HuH-7 (cell line): ENCODE results near the gene CD28.
"Not testable (repeated sequence)": the region's sequence is repeated elsewhere in the genome, so short reads cannot be mapped to it uniquely, and the experiment has no call there.

ENCODE experiments used
- DNase-seq: peaks from one replicate; pipeline ENCODE4 v3.0.0; 2011; ENCODE audit warnings: low spot score

CD28 gene

DNA sequence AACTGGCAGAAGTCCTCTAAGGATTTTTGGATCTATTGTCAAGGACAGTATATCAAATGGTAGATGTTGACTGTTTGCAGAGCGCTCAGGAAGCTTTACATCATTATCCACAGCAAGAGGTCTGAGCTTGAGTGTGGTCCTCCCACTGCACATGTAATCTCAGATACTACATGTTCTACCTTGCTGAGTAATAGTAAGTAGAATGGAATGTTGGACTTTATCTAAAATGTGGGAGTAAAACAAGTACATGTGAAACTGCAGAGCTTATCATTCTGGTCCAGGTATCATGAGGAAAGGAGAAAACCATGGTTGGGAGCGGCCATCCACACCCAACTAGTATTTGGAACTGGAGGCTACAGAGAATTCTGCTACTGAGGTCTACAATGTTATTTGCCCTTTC lies 19.3 kb upstream of the CD28 start:
- DNase-seq, result no peak

DNA sequence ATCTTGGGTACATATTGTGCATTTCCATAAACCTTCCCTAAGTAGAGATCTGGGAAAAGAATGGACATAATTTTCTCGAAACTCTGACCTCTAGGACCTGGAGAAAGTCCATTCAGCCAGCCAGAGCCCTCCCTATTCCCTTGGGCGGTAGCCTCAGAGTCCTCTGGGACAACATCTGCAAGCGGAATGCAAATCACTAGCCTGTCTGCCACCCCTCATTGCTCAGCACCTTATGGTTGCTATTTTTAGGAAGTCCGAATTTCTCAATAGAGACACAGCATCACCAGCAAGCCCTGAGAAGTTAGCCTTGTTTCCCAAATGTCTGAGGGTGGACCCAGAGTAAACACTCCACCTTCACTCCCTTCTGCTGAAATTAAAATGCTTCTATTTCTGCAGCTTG lies 17.6 kb upstream of the CD28 start:
- DNase-seq, result no peak

DNA sequence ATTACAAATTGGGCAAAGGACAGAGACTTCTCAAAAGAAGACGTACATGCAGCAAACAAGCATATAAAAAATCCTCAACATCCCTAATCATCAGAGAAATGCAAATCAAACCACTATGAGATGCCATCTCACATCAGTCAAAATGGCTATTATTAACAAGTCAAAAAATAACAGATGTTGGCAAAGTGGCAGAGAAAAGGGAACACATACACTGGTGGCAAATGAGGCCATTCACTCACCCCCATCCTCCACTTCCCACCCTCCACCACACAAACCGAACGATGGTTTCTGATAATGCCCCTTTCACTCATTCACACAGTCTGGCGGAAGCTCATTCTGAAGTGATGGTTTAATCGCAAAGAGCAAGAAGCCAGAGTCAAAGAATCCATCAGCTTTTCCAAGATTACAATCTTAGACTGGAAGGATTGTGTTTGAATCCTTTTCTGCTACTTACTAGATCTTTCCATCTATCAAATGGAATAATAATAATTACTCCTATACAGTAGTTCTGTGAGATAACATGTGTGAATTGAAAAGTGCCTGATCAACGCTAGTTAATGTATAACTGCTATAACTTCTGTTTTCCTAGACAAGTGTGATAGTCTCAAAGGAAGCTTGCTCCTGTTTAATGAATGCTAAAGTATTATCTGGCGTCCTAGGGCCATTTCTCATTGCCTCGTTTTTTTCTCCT lies 16.9 kb upstream of the CD28 start:
- no peak for DNase-seq

DNA sequence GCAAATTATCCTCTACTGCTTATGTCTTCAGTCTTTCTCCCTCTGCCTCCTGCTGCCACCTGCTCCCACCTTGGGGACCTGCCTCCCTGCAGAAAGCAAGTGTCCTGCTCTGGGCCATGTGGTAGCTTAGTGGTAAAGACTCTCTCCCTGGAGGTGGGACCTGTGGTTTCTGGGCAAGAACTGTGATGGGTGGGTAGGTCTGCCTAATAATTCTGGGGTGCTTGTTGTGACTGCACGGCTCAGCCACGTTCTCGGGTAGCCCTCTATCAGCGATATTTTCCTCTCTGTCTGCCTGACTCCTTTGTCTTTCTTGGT lies 16.4 kb upstream of the CD28 start:
- no peak for DNase-seq

DNA sequence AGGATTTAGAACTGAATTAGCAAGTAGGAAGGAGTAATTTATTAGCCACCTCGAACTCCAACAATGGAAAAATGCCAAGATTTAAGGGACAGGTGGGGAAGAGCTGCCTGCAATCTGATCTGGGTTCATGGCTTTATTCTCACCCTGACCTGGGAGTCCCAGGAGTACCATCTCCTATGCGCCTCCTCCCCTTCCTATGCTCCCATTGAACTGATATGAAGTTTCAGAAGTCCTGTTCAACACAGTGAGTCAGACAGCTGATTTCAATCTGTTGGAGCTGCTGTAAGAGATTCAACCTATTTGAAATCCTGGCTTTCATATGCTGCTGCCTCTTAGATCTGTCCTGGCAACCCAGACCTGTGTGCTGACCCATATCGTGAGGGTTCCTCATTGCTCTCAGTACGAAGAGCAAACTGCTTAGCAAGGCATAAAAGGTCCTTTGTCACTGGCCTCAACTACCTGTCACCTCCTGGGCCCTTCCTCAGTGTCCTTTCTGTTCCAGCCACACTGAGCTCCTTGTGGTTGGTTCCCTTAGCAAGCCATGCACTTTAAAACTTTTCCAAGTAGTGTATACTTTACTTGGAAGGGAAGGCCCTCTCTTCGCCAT lies 15.9 kb upstream of the CD28 start:
- no peak for DNase-seq

DNA sequence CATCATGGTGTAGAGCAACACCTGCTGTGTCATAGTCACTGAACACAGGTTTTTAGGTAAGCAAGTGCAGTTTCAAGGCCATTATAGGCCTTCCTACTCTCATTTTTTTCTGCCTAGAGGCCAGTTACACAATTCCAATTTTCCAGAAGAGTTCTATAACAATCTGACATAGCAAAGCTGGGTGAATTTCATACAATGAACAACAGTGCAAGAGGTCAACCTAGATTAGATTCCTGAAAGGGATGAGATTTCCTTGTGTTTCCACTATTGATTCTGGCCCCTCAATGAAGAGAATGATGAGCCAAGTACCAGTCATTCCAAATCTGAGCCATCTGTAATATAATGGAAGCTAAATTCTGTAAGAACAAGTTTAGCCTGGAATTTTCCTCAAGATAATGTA lies 15.3 kb upstream of the CD28 start:
- DNase-seq, result no peak

DNA sequence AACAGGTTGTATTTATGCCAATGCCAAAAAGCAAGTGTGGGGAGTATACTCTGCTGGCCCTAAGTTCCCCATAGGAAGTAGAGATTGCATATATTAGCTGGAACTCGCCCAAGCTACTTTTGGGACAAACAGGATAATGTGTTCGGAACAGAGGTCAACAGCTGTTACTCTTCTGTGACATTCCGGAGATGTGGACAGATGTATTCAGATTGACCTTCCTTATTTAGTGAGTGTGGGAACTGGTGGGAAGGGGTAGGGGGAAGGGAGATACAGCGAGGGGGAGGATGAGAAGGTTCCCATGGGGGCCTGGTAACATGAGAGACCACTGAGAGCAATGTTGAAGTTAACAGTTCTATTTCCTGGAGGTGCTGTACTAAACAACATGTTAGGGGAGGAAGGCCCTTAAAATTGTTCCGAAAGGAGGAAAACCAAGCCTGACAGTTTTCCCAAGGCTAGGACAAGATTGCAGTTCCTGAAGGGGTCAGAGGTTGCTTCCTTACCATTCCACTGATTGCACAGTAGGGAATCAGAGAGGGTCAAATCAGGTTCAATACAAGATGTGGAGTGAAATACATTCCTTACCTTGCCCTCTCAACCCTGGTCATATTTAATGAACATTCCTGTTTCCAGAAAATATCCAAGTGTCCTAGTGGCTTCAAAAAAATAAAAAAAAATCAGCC lies 14.3 kb upstream of the CD28 start:
- no peak for DNase-seq

DNA sequence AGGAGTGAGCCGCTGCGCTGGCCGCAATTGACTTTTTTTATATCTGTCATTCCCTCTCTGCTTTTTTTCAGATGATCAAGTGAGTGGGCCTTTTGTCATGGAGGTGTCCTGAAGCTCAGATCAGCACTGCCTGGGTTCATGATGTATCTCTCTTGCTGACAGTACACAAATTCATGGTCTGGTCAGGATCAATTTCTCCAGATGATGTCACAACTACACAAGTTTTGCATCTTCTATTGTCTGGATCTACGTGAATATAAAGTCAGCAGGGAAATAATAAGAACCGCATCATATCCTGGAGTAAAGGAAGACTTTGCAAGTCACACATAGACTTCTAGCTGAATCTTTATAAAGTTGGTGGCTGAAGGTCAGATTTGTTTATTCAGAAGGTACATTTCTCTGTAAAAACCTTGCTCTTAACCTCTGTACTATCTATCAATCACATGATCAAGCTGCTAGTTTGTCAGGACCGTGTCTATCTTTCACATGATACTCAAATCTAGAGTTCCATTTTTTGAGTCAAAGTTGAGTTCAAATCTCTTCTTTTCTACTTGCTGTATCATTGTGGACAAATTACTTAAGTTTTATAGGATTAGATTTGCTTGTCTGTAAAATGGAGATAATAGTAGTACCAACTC lies 13.1 kb upstream of the CD28 start:
- DNase-seq, result no peak

DNA sequence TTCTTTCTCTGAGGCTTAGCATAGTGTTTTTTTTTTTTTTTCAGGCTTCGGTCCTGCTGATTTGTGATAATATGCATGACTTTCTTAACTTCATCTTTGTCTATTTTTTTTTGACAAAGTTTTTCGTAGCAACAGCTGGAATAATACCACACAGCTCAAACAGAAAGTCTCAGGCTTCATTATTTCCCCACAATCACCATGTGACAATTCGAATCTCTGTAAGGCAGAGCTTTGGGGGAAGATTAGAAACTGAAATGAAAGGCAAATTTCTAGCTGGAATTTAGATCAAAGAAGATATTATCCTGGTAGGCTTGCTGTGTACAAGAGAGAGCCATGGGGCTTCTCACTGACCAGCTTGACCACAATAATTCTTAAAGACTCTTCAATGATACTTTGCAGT lies 12.2 kb upstream of the CD28 start:
- DNase-seq, result no peak

DNA sequence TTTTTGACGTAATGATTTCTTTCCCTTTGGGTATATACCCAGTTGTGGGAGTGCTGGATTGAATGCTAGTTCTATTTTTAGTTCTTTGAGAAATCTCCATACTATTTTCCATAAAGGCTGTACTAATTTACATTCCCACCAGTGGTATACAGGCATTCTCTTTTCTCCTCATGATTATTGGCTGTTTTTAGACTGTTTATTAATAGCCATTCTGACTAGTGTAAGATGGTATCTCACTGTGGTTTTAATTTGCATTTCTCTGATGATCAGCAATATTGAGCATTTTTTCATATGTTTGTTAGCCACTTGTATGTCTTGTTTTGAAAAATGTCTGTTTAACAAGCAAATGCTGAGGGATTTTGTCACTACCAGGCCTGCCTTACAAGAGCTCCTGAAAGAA lies 9.2 kb upstream of the CD28 start:
- no peak for DNase-seq

DNA sequence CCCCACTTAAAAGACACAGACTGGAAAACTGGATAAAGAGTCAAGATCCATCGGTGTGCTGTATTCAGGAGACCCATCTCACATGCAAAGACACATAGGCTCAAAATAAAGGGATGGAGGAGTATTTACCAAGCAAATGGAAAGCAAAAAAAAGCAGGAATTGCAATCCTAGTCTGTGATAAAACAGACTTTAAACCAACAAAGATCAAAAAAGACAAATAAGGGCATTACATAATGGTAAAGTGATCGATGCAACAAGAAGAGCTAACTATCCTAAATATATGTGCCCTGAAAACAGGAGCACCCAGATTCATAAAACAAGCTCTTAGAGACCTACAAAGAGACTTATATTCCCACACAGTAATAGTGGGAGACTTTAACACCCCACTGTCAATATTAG lies 8.7 kb upstream of the CD28 start:
- not testable (repeated sequence) for DNase-seq

DNA sequence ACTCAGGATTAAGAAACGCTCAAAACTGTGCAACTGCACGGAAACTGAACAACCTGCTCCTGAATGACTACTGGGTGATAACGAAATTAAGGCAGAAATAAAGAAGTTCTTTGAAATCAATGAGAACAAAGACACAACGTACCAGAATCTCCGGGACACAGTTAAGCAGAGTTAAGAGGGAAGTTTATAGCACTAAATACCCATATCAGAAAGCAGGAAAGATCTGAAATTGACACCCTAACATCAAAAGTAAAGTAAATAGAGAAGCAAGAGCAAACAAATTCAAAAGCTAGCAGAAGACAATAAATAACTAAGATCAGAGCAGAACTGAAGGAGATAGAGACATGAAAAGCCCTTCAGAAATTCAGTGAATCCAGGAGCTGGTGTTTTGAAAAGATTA lies 8.0 kb upstream of the CD28 start:
- not testable (repeated sequence) for DNase-seq

DNA sequence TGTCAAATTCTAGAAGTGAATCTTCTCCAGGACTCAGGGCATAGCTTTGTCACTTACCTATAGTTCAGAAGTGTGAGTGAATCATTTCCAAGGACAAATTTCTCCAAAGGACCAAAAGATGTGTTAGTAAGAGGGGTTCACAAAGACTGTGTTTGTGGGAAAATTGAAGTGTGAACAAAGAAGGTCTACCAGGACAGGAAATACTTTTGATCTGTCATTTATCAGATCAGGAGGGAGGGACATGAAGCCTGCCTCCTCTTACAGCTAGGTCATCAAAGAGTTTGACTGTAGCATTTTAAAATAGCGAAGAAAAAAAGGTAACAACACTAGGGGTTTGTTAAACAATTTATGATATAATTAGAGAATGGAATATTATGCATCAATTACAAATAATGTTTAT lies 2.0 kb upstream of the CD28 start:
- no peak for DNase-seq

DNA sequence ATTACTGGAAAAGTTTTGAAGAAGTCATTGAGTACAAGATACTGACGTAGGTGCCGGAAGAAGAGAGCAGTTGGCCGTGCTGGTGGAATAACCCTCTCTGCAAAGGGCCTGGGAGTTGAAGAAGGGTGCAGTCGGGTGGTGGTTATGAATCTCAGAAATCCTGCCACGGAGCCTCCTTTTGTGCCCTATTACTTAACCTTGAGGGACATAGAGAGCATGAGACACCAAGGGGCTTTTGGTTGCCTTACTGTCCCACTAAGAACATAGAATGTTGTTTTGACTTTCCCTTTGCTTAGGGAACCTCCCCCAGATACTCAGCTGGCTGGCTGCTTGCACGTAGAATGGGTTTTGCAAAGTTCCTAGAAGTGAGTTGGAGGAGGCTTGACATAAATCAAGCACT lies 1.3 kb upstream of the CD28 start:
- DNase-seq, result no peak

DNA sequence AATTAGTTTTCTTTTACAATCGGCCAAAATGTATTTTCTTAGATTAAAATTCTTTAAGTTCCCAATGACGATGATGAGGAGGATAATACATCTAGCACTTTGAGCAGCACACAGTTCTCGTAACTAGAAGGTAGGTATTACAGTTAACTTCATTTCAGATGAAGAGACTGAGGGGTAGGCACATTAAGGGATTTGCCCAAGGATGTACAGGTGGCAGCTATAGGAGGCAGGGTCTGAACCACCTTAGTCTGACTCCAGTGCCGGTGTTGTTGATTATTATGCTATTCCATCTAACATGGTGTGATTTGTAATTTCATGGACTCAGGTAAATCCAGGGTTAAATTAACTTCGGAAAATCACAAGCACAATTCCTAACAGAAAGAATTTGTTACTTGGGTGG lies 1.1 kb downstream of the CD28 start:
- no peak for DNase-seq

DNA sequence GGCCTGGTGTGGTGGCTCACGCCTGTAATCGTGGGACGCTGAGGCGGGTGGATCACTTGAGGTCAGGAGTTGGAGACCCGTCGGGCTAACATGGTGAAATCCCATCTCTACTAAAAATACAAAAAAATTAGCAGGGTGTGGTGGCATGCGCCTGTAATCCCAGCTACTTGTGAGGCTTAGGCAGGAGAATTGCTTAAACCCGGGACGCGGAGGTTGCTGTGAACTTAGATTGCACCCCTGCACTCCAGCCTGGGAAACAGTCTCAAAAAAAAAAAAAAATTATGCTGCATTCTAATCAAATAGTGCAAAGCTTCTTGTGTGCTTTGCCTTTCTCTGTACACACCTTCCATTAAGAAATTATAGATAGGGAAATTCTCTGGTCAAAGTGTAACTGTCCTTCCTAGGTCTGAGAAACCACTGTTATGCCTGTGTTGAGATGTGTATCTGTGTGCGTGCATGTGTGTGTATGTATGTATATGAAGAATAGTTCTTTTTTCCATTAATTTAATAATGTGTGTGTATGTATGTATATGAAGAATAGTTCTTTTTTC lies 2.5 kb downstream of the CD28 start:
- no peak for DNase-seq

DNA sequence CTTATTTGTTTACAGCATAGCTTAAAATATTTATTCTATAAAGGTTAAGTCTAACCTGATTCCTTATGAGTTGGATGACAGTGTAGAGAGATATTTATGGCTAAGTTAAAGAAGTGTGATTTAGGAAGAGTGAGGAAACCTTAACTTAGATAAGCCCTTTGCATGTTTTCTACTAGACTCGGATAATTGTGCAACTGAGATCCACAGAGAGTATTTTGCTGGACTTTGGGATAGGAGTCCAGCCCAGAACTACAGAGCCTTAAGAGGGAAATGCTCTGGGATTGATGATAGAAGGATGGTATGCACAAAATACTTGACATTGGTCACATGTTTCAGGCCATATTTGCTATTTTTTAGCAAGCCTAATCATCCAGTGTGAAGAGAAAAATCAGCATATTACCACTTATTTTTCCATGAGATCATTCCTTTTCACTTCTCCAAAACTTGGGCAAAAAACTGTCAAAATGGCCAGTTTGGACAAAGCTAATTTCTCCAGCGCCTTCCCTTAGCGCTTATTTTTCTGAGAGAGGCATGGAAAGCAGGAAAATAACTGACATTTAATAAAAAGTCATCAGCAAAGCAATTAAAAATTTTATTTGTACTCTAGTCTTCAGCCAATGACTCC lies 3.1 kb downstream of the CD28 start:
- DNase-seq, result no peak

DNA sequence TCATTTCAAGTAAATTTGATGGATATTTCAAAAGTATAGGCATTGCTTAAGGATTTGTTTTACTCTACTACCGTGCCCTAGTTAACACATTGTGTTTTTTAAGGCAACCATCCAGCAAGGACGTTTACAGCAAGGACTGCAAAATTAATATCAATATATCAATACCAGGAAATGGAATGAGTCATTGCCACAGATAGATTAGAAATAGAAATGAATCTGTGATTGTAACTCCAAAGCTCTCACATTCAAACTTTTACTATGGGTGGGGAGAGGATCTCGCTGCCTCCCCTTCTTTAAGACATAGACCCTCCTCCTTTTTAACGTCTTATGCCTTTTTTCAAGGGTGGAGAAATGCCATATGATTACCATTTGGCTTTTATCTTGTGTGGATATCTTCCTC lies 3.8 kb downstream of the CD28 start:
- DNase-seq, result no peak

DNA sequence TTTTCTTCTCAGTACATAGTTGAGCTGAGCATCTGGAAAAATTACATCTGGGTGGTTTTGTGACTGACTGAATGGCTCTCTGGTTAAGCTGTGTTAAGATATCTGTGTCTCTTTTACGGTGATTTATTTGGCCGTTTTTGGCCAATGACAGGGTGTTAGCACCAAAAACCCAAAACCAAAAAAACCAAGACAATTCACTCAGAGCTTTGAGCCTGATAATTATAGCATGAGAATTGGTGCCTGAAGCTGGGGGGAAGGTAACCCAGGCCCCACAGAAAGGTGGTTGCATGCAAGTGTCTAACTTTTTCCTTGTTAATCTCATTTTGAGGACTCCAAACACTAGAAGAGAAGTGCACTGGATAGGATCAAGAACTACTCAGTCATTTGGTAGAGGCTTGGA lies 4.5 kb downstream of the CD28 start:
- DNase-seq, result no peak

DNA sequence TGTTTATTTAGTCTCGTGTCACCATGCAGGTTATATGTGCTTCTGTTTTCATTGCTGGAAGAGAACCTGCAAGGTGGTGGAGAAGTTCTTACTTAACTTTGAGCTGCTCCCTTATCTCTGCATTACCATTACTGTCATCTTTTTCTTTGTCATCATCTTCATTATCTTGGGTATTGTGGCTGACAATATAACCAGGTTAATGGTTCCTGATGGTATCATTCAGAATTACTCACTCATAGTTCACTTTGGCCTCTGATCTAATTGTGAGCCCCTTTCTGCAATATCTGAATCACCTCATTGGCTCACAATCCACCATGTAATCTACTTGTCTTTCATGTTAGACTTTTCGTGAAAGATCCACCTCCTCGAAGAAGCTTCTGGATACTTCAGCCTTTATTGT lies 5.0 kb downstream of the CD28 start:
- DNase-seq, result no peak

DNA sequence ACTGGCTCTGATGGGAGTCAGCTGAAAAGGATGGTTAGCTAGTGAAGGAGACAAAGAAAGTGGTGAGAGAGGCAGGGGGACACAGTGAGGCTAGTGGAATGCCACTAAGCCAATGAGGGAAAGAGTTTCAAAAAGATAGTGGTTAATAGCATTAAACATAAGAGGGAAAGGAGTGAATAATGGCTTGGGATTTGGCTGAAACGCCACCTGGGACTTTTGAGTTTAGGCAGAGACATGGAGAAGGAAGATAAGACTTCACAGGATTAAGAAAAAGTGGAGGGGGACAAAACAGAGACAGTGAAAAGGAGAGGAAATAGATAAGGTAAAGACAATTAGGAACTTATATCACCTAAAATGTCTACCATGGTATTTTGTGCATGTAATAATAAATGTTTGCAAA lies 6.9 kb downstream of the CD28 start:
- no peak for DNase-seq

DNA sequence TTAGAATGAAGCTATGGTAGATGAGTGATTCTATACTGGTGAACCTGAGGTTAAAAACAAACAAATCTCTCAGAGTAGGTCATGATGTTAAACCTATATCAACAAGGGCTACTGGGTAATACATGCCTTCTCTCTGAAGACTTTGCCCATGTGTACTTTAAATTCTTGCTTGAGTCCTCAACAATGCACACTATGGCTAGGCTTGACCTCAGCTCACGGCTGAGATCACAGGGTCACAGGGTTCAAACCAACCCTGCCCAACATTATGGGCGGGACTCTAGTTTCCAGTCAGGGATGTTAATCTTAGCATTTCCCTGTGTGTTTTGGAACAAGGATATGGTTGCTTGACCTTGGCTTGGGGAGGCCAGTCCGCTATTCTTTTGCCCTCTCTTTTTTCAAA lies 7.7 kb downstream of the CD28 start:
- peak; percentile 40 for DNase-seq

DNA sequence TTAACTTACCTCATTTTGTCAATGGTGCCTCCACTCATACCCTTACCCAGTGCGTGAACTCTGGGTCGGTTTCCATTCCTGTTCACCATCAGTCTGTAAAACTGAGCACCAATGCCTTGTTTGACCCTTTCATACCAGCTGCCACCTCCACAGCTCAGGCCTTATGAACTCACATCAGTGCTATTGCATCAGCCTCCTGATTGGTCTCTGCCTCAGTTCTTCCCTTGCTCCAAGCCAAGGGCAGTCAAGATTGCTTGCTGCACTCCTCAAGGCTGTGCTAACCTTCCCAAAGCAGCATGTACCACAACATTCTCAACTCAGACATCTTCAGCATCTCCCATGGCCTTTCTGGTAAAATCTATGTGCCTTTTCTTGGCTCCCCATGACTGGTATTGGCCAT lies 9.3 kb downstream of the CD28 start:
- DNase-seq, result no peak
